ENCODE data around the gene PAFAH1B2.

The PAFAH1B2 gene

DNA sequence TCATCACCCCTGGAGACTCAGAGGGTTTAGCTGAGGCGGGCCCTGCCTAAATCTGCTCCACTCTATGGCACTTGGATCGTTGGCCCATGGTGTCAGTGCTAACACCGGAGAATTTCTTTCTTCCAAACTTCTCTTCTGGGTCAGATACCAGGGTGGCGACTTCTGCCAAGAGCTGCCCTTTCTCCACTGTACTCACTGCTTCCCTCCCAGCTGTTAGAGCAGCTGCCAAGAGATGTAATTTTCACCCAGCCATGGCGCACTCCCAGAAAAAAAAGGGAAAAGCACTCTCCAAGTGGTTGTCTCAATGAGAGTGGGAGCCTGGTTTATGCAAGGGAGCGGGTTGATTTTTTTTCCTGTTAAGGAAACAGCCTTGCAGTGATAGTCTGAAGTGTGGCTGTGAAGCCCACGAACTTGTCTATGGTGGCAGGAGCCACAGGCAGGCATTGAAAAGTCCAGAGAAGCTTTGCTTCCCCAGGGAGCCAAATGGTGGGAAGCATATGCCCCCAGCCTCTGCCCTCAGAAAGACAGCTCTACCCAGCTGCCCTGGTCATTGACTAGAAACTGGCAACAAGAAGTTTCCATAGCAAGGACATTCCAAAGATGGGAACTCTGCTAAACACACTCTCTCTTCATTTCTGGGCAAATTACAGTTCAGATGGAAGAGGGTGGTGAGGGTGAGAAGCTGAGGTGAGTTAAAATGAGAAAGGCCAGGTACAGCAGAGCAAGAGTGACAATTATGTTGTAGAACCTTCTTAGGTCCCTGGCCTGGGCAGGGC, 77.1 kb downstream of the PAFAH1B2 start:
- Histone ChIP-seq H4K20me1 (ENCODE audit: control insufficient read depth, insufficient read depth, low read depth, low read length) (no peaks in the 10 kb centered on the region), H3K27me3 (ENCODE audit: control insufficient read depth, low read length) (no peaks in the 10 kb centered on the region), H3K9me2 (replicated peaks; ENCODE audit: control insufficient read depth, low read length) (no peaks in the 10 kb centered on the region), H3K36me3 (ENCODE audit: control insufficient read depth, low read length) (peaks cover 69% of the 10 kb centered on the region), H3K4me3 (ENCODE audit: low read length) (no peak overlapping the region), H3F3A (ENCODE audit: control insufficient read depth, insufficient read depth) (no peaks in the 10 kb centered on the region), H3K79me2 (ENCODE audit: control insufficient read depth, low read length) (no peaks in the 10 kb centered on the region), H3K4me1 (ENCODE audit: control insufficient read depth, low read length) (no peaks in the 10 kb centered on the region), H3K9me3 (ENCODE audit: control insufficient read depth, insufficient read depth, low read length) (no peaks in the 10 kb centered on the region), H3K27ac (ENCODE audit: low read depth, low read length) (no peak overlapping the region), H3K4me2 (ENCODE audit: low read length) (no peak overlapping the region)
- TF ChIP-seq CTCF (IDR thresholded peaks at IDR 0.05; ENCODE audit: low read depth, low read length, poor library complexity, severe bottlenecking): no peak
- no peak for TF ChIP-seq EZH2phosphoT487 (IDR thresholded peaks at IDR 0.05; ENCODE audit: borderline replicate concordance, low read length)

DNA sequence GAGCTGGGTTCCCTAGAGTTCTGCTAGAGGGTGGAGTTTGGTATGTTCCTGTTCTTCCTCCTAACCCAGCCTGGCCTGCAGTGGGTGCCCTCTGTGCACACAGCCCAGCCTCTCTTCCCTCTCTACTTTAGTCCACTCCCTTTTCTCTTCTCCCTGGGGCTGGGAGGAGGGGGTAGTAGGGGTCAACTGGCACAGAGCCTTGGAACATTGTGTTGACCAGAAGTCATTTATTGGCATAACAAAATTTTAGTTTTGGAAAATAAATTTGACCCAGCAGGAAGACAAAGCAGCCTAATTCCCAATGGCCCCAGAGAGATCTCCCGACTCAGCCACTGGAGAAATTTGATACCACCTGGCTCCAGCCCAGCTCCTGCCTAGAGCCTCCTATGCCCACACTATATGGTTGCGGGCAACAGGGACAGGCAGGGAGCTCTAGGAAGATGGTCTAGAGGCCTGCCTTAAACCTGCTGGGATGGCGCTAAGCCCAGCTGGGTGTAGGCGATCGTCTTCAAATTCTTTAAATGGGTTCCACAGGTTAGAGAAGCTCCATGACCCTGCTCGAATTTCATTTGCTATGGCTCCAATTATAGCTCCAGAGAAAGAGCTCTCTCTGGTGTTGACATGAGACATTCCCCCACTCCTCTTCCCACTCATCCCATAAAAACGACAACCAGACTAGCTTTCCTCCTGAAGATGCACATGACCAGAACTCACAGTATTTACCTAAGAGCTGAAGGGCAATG, 77.9 kb downstream of the PAFAH1B2 start:
- H3K27me3 ChIP-seq (ENCODE audit: control insufficient read depth, low read length): no peaks in the 10 kb centered on the region
- H3K4me3 ChIP-seq (ENCODE audit: low read length): no peak overlapping the region
- H3K79me2 ChIP-seq (ENCODE audit: control insufficient read depth, low read length): no peaks in the 10 kb centered on the region
- H4K20me1 ChIP-seq (ENCODE audit: control insufficient read depth, insufficient read depth, low read depth, low read length): no peaks in the 10 kb centered on the region
- peaks cover 72% of the 10 kb centered on the region for H3K36me3 ChIP-seq (ENCODE audit: control insufficient read depth, low read length)
- H3F3A ChIP-seq (ENCODE audit: control insufficient read depth, insufficient read depth): no peaks in the 10 kb centered on the region
- H3K27ac ChIP-seq (ENCODE audit: low read depth, low read length): no peak overlapping the region
- H3K4me1 ChIP-seq (ENCODE audit: control insufficient read depth, low read length): no peaks in the 10 kb centered on the region
- no peak overlapping the region for H3K4me2 ChIP-seq (ENCODE audit: low read length)
- TF ChIP-seq CTCF (IDR thresholded peaks at IDR 0.05; ENCODE audit: low read depth, low read length, poor library complexity, severe bottlenecking) (no peak), EZH2phosphoT487 (IDR thresholded peaks at IDR 0.05; ENCODE audit: borderline replicate concordance, low read length) (no peak)
- H3K9me3 ChIP-seq (ENCODE audit: control insufficient read depth, insufficient read depth, low read length): no peaks in the 10 kb centered on the region
- no peaks in the 10 kb centered on the region for H3K9me2 ChIP-seq (replicated peaks; ENCODE audit: control insufficient read depth, low read length)

GRCh38 chr11:117222991-117223740, 79.1 kb downstream of the PAFAH1B2 start:
- no peak overlapping the region for H3K27ac ChIP-seq (ENCODE audit: low read depth, low read length)

More at GRCh38 chr11:117222991-117223740, 79.1 kb downstream of the PAFAH1B2 start:
- H3K9me3 ChIP-seq (ENCODE audit: control insufficient read depth, insufficient read depth, low read length): no peaks in the 10 kb centered on the region
- H4K20me1 ChIP-seq (ENCODE audit: control insufficient read depth, insufficient read depth, low read depth, low read length): no peaks in the 10 kb centered on the region
- H3F3A ChIP-seq (ENCODE audit: control insufficient read depth, insufficient read depth): no peaks in the 10 kb centered on the region
- no peaks in the 10 kb centered on the region for H3K27me3 ChIP-seq (ENCODE audit: control insufficient read depth, low read length)
- H3K4me2 ChIP-seq (ENCODE audit: low read length): no peak overlapping the region
- no peaks in the 10 kb centered on the region for H3K4me1 ChIP-seq (ENCODE audit: control insufficient read depth, low read length)
- no peak for TF ChIP-seq CTCF (IDR thresholded peaks at IDR 0.05; ENCODE audit: low read depth, low read length, poor library complexity, severe bottlenecking)
- H3K9me2 ChIP-seq (replicated peaks; ENCODE audit: control insufficient read depth, low read length): no peaks in the 10 kb centered on the region
- no peak overlapping the region for H3K4me3 ChIP-seq (ENCODE audit: low read length)
- no peaks in the 10 kb centered on the region for H3K79me2 ChIP-seq (ENCODE audit: control insufficient read depth, low read length)
- H3K36me3 ChIP-seq (ENCODE audit: control insufficient read depth, low read length): peaks cover 71% of the 10 kb centered on the region
